Lower leg skin (tissue), 3 donors: ENCODE results near the gene RAMP3.

Experiments
- CTCF ChIP-seq, 3 donors: fragments of 450-650 bp; IDR thresholded peaks; one replicate each; pipeline ENCODE4 v1.5.1; 2016; ENCODE audit warnings: antibody characterized with exemption in 3 of 3, mild to moderate bottlenecking in 3 of 3, moderate library complexity in 2 of 3
- POLR2A ChIP-seq, 2 donors: fragments of 450-650 bp; IDR thresholded peaks; one replicate each; pipeline ENCODE4 v1.6.1; 2016 to 2017; ENCODE audit warnings: antibody characterized with exemption in 2 of 2, mild to moderate bottlenecking in 1 of 2, moderate library complexity in 1 of 2

GRCh38 chr7:45146531-45147379 lies 10.8 kb upstream of the RAMP3 start:
- TF ChIP-seq CTCF (IDR thresholded peaks at IDR 0.05) (no peak), POLR2A (IDR thresholded peaks at IDR 0.05) (no peak)
